ENCODE results near the gene ZNF823.
"Not testable (repeated sequence)": the region's sequence is repeated elsewhere in the genome, so short reads cannot be mapped to it uniquely, and the experiment has no call there.

ZNF823 gene

DNA sequence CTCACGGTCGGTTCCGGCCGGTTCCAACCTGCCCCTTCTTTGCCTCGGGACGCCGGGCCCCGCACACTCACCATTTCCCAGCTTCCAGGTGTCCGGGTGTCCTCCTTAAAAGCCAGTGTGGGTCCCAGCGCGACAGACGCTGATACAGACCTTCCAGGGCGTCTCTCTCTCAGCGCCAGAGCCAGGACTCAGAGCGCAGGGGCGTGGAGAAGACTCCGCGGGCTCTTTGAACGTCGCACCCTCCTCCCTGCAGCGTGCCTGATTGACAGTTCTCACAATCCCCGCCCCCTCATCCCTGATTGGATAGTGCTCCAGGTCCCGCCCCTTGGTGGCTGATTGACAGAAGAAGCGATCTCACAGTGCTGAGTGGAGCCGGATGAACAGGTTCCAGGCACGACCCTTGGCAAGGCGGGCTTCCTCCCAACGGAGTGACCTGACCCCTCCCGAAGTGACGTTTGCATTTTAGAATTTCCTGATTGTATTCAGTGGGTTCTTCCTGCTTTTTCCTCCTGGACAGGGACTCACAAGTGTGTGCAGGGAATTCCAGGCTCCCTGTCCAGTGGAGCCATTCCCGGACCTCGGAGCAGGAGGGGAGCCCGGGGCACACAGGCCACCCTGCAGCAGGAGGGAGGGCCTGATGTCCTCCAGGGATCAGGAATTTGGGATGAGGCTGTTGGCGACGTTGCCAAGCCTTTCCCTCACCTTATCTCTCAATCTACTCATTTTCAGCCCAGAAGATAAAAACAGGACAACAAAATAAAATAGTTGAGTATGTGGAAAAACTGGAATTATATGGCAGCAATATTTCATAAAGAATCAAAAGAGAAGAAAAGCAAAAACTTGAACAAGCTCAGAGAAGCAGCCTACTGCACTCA, at the start of gene ZNF823:
TSS of gene ZNF823 (minus strand) at position 201 of the 875 bp plus-strand sequence. CDS start at position 74, 127 bp downstream.
- Mint-ChIP-seq H3K27ac (peak within 1 kb of the TSS; percentile 87), H3K4me3 (peak within 1 kb of the TSS; percentile 98), H3K27me3 (peaks cover 5% of the 10 kb centered on the region), H3K36me3 (ENCODE audit: low read depth) (no peaks in the 10 kb centered on the region), H3K4me1 (ENCODE audit: low read depth) (peaks cover 29% of the 10 kb centered on the region), H3K9me3 (no peaks in the 10 kb centered on the region)

DNA sequence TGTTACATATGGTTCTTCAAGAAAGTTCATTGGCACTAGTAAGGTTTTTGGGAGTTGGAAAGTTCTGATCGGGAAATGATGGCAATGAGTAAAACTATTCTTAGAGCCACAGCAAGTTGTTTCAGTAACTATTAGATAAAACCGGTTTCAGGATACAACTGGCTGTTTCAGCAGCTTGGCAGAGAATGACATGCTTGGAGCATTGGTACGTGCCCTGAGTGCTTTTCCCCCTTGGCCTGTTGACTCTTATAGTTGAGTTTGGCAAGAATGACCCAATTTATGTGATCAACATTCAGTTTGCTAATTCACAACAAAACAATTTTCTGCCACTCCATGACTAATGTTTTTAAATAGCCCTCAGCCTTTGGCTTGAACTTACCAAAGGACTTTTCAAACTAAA, 48.8 kb upstream of the ZNF823 start:
- Mint-ChIP-seq H3K27ac (no peak overlapping the region), H3K4me3 (no peak overlapping the region), H3K9me3 (peaks cover 52% of the 10 kb centered on the region), H3K4me1 (ENCODE audit: low read depth) (no peaks in the 10 kb centered on the region), H3K36me3 (ENCODE audit: low read depth) (peaks cover 33% of the 10 kb centered on the region), H3K27me3 (no peaks in the 10 kb centered on the region)

DNA sequence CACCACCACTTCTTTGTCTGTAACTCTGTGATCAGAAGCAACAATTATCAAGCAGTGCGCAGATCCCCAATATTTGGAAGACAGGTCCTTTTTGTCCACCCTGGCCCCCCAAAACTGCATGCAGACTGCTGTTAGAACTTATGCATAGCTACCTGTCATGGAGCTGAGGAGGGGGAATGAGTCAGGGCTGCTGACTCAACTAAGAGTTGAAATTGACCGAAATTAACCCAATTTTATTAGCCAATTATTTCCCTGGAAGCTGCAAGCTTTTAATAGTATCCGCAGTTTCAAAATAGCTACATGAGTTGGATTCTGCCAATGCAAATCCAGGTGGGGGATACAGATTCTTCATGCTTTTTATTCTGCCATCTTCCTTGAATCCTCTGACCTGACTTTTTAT, 45.6 kb upstream of the ZNF823 start:
- Mint-ChIP-seq H3K4me3 (no peak overlapping the region), H3K36me3 (ENCODE audit: low read depth) (peaks cover 61% of the 10 kb centered on the region), H3K27ac (no peak overlapping the region), H3K9me3 (peaks cover 55% of the 10 kb centered on the region), H3K27me3 (no peaks in the 10 kb centered on the region), H3K4me1 (ENCODE audit: low read depth) (no peaks in the 10 kb centered on the region)

DNA sequence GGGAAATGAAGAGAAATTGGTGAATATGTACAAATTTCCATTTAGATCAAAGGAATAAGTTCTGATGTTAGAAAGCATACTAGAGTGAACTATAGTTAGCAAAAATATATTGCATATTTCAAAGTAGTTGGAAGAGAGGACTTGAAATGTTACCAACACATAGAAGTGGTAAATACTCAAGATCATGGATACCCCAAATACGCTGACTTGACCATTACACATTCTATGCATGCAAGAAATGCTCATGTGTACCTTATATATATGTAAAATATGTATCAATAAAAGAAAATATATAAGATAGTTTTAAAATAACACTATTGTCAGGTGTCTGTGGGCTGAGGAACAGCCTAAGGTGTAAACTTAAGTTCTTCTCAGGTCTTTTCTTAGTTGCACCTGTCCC, 45.0 kb upstream of the ZNF823 start:
- no peak overlapping the region for H3K4me3 Mint-ChIP-seq
- H3K4me1 Mint-ChIP-seq (ENCODE audit: low read depth), result no peaks in the 10 kb centered on the region
- peaks cover 67% of the 10 kb centered on the region for H3K36me3 Mint-ChIP-seq (ENCODE audit: low read depth)
- no peak overlapping the region for H3K27ac Mint-ChIP-seq
- H3K27me3 Mint-ChIP-seq, result no peaks in the 10 kb centered on the region
- peaks cover 49% of the 10 kb centered on the region for H3K9me3 Mint-ChIP-seq

DNA sequence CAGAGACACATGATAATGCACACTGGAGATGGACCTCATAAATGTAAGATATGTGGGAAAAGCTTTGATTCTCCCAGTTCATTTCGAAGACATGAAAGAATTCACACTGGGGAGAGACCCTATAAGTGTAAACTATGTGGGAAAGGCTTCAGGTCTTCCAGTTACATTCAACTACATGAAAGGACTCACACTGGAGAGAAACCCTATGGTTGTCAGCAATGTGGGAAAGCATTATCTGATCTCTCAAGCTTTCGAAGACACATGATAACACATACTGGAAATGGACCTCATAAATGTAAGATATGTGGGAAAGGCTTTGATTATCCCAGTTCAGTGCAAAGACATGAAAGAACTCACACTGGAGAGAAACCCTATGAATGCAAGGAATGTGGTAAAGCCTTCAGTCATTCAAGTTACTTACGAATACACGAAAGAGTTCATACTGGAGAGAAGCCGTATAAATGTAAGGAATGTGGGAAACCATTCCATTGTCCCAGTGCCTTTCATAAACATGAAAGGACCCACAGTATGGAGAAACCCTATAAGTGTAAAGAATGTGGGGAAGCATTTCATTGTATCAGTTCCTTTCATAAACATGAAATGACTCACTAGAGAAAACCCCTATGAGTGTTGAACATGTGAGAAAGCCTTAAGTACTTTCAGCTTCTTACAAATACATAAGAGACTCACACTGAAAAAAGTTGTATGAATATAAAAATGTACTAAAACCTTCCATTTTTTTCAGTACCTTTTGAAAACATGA, 42.7 kb upstream of the ZNF823 start:
- H3K36me3 Mint-ChIP-seq (ENCODE audit: low read depth), result peaks cover 80% of the 10 kb centered on the region
- H3K4me1 Mint-ChIP-seq (ENCODE audit: low read depth), result no peaks in the 10 kb centered on the region
- H3K27me3 Mint-ChIP-seq, result no peaks in the 10 kb centered on the region
- no peak overlapping the region for H3K4me3 Mint-ChIP-seq
- peaks cover 47% of the 10 kb centered on the region for H3K9me3 Mint-ChIP-seq
- H3K27ac Mint-ChIP-seq, result no peak overlapping the region

DNA sequence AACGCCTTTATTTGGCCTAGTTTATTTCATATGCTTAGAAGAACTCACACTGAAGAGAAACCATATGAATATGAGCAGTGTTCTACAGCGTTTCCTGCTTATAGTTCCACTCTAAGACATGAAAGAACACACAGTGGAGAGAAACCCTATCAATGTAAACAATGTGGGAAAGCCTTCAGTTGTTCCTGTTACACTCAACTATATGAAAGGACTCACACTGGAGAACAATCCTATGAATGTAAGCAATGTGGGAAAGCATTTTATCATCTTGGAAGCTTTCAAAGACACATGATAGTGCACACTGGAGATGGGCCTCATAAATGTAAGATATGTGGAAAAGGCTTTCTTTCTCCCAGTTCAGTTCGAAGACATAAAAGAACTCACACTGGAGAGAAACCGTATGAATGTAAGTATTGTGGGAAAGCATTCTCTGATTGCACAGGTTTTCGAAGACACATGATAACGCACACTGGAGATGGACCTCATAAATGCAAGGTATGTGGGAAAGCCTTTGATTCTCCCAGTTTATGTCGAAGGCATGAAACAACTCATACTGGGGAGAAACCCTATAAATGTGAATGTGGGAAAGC, 41.8 kb upstream of the ZNF823 start:
- Mint-ChIP-seq H3K4me3 (no peak overlapping the region), H3K4me1 (ENCODE audit: low read depth) (no peaks in the 10 kb centered on the region), H3K36me3 (ENCODE audit: low read depth) (peaks cover 83% of the 10 kb centered on the region), H3K27me3 (no peaks in the 10 kb centered on the region), H3K9me3 (peaks cover 53% of the 10 kb centered on the region), H3K27ac (no peak overlapping the region)

DNA sequence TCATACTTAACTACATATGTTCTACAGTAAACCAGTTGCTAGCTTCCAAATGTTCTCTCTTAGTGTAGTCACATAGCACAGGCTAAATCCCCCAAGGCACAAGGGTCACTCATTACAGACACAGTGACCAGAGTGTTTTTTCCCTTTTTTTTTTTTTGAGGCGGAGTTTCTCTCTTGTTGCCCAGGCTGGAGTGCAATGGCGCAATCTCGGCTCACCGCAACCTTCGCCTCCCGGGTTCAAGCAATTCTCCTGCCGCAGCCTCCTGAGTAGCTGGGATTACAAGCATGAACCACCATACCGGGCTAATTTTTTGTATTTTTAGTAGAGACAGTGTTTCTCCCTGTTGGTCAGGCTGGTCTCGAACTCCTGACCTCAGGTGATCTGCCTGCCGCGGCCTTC, 37.9 kb upstream of the ZNF823 start:
- Mint-ChIP-seq H3K36me3 (ENCODE audit: low read depth) (peaks cover 87% of the 10 kb centered on the region), H3K9me3 (peaks cover 55% of the 10 kb centered on the region)
- not testable (repeated sequence) for H3K27ac Mint-ChIP-seq; H3K4me1 Mint-ChIP-seq (ENCODE audit: low read depth); H3K27me3 Mint-ChIP-seq; H3K4me3 Mint-ChIP-seq

DNA sequence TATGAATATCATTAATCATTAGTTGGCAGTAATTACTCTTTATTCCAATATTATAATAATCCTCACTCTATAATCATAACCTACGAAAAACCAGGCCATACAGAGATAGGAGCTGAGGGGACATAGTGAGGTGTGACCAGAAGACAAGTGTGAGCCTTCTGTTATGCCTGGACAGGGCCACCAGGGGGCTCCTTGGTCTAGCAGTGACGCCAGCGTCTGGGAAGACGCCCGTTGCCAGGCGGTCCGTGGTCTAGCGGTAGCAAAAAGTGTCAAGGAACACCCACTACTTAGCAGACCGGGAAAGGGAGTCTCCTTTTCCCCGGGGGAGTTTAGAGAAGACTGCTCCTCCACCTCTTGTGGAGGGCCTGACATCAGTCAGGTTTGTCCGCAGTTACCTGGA, 32.8 kb upstream of the ZNF823 start:
- H3K27ac Mint-ChIP-seq, H3K4me3 Mint-ChIP-seq, H3K27me3 Mint-ChIP-seq: not testable (repeated sequence)
- Mint-ChIP-seq H3K9me3 (peaks cover 44% of the 10 kb centered on the region), H3K4me1 (ENCODE audit: low read depth) (peaks cover 18% of the 10 kb centered on the region), H3K36me3 (ENCODE audit: low read depth) (peaks cover 60% of the 10 kb centered on the region)

DNA sequence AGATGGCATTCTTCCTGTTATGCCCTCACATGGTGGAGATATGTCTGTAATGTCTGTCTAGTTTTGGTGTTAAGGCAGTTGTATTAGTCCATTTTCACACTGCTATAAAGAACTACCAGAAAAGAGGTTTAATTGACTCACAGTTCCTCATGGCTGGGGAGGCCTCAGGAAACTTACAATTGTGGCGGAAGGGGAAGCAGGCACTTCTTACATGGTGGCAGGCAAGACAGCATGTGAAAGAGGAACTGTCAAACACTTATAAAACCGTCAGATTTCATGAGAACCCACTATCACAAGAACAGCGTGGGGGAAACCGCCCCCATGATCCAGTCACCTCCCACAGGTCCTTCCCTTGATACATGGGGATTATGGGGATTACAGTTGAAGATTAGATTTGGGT, 31.2 kb upstream of the ZNF823 start:
- H3K27me3 Mint-ChIP-seq, result no peaks in the 10 kb centered on the region
- H3K4me1 Mint-ChIP-seq (ENCODE audit: low read depth), result peaks cover 20% of the 10 kb centered on the region
- no peak overlapping the region for H3K27ac Mint-ChIP-seq
- no peak overlapping the region for H3K4me3 Mint-ChIP-seq
- H3K36me3 Mint-ChIP-seq (ENCODE audit: low read depth), result peaks cover 52% of the 10 kb centered on the region
- H3K9me3 Mint-ChIP-seq, result peaks cover 38% of the 10 kb centered on the region

DNA sequence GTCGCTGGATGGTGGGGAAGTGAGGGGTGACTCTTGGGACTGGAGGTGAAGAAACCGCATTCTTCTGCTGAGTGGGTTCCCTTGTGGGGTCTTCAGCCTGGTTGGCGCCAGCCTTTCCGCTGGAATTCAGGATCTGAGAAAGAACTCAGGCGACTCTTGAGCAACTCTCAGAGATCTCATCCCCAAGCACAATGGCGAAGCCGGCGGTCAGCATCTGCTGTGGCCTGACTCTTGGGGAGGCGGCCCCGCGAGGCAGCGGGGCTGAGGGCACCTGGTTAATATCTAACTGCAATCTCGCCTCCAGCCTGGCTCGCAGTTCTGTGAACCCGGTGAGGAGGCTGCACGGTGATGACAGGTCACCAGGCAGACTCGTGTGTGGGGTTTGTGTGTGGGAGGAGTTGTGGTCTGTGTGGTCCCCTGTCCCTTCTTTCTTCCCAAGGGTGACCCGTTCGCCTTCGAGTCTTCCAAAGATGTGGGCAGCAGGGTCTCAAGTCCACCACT, 28.9 kb upstream of the ZNF823 start:
- H3K9me3 Mint-ChIP-seq, result peaks cover 30% of the 10 kb centered on the region
- H3K4me1 Mint-ChIP-seq (ENCODE audit: low read depth), result peaks cover 20% of the 10 kb centered on the region
- H3K27ac Mint-ChIP-seq, result peak overlapping the region; percentile 70
- peaks cover 31% of the 10 kb centered on the region for H3K36me3 Mint-ChIP-seq (ENCODE audit: low read depth)
- no peaks in the 10 kb centered on the region for H3K27me3 Mint-ChIP-seq
- H3K4me3 Mint-ChIP-seq, result peak overlapping the region; percentile 94

DNA sequence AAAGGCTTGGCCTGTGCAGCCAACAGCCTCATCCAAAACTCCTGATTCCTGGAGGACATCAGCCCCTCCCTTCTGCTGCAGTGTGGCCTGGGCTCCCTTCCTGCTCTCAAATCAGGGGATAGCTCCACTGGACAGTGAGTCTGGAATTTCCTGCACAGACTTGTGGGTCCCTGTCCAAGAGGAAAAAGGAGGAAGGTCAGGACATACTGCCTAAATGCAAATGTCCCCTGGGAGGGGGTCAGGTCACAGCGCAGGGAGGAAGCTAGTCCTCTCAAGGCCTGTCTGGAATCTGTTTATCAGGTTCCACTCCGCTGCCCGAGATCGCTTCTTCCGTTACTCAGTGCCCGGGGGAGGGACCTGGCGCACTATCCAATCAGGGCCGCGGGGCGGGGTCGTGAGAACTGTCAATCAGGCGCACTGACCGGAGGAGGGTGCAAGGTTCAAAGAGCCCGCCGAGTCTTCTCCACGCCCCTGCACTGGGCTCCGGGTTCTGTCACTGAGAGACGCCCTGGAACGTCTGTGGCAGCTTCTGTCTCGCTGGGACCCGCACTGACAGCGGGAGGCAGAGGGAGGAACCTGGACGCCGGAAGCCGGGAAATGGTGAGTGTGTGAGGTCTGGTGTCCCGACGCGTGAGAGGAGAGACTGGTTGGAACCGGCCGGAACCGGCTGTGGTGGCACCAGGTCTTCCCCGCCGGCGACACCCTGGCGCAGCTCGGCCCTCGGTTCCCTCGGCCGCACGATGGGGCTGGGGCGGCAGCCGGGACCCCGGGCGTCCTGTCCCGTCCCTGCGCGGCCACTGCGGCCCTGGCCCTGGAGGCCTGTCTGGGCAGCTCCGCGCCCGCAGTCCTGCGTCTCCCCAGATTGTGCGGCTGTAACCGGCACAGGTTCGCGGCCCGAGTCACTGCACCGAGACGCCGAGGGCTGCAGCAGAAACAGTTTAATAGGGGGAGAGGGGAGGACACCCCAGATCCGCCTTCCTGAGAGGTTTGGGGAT, 28.1 kb upstream of the ZNF823 start, which contains the start of gene ZNF441:
TSS of gene ZNF441 (plus strand) at position 404 of the 995 bp plus-strand sequence. CDS start at position 598, 194 bp downstream.
- Mint-ChIP-seq H3K27ac (peak within 1 kb of the TSS; percentile 93), H3K27me3 (peaks cover 3% of the 10 kb centered on the region), H3K4me1 (ENCODE audit: low read depth) (peaks cover 20% of the 10 kb centered on the region), H3K4me3 (peak within 1 kb of the TSS; percentile 94), H3K9me3 (peaks cover 28% of the 10 kb centered on the region), H3K36me3 (ENCODE audit: low read depth) (peaks cover 25% of the 10 kb centered on the region)

DNA sequence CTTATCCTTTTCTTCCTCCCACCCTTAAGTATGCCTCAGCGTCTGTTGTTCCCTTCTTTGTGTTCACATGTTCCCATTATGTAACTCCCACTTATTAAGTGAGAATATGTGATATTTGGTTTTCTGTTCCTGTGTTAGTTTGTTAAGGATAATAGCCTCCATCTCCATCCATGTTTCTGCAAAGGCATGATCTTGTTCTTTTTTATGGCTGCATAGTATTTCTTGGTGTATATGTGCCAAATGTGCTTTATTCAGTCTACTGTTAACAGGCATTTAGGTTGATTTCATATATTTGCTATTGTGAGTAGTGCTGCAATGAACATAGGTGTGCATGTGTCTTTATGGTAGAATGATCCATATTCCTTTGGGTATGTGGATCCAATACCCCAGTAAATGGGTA, 24.9 kb upstream of the ZNF823 start:
- Mint-ChIP-seq H3K4me3 (no peak overlapping the region), H3K4me1 (ENCODE audit: low read depth) (peaks cover 16% of the 10 kb centered on the region), H3K9me3 (peaks cover 12% of the 10 kb centered on the region), H3K36me3 (ENCODE audit: low read depth) (peaks cover 3% of the 10 kb centered on the region), H3K27me3 (peaks cover 8% of the 10 kb centered on the region), H3K27ac (no peak overlapping the region)

DNA sequence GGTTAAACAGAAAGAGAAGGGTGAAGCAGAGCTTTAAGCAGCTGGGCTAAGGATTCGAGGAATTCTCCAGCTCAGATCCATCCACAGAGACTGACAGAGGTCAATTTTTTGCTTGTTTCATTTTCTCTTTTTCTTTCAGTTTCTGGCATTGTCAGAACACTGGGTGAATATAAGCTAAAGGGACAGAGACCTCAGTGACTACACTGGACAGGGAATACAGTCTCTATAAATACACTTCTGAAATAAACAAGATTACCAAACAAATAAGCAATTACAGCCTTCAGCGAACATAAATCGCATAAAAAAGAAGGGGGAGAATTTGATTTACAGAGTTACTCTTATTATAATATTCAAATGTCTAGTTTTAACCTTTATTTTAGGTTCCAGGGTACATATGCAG, 24.4 kb upstream of the ZNF823 start:
- Mint-ChIP-seq H3K27me3 (peaks cover 8% of the 10 kb centered on the region), H3K4me3 (no peak overlapping the region), H3K36me3 (ENCODE audit: low read depth) (no peaks in the 10 kb centered on the region), H3K27ac (no peak overlapping the region), H3K9me3 (peaks cover 12% of the 10 kb centered on the region), H3K4me1 (ENCODE audit: low read depth) (peaks cover 12% of the 10 kb centered on the region)

DNA sequence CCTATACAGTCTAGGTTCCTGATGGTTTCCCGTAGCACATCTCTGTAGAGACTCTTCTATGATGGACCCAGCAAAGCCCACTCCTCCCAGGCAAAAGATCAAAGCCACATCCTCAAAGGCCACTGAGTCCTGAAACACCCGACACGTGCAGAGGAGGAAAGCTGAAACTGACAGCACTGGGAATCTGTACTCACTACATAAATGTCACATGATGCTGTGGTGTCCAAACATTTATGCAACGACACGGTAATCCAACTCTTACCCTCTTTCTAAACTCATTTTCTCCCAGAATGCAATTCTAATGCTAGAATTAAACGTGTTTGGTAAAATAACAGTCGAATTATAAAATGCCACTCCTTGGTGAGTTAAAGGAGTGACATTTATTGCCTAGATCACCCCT, 21.1 kb upstream of the ZNF823 start:
- H3K4me3 Mint-ChIP-seq, result no peak overlapping the region
- peaks cover 8% of the 10 kb centered on the region for H3K36me3 Mint-ChIP-seq (ENCODE audit: low read depth)
- H3K9me3 Mint-ChIP-seq, result peaks cover 20% of the 10 kb centered on the region
- H3K27ac Mint-ChIP-seq, result no peak overlapping the region
- H3K27me3 Mint-ChIP-seq, result peaks cover 11% of the 10 kb centered on the region
- H3K4me1 Mint-ChIP-seq (ENCODE audit: low read depth), result no peaks in the 10 kb centered on the region

All from stimulated activated naive CD8-positive, alpha-beta T cell treated with anti-CD3 and anti-CD28 coated beads, Interleukin-15, Interleukin-2, amounts not matched to agents 100 ng/mL and 50 ng/mL, for 24 hours (primary cell).